GM12878 (cell line): Measurements from ENCODE around the gene RXRG. TPM values are rescaled to one million over a fixed set of nuclear protein-coding genes. Genes with fewer than 3 reads are reported as not detected.

Source experiments
- ATAC-seq: fragments of 200-7000 bp; cut with Tn5 transposase; 3 replicates; pipeline ENCODE4 v1.9.1; 2020; ENCODE audit warnings: mild to moderate bottlenecking, moderate library complexity
- BruUV-seq: library from RNA; stranded (reverse); fragments of 400-500 nt; replicated peaks from 2 replicates; lab custom pipeline; 2021; lab: Mats Ljungman, UMichigan
- CTCF ChIA-PET: fragments of 300-600 bp; sonication (Branson Sonifier 250); formaldehyde crosslinking; extraction: SDS; loops from one replicate; lab custom pipeline; 2021; ENCODE audit warnings: inconsistent platforms; lab: Yijun Ruan, JAX
- POLR2A ChIA-PET: fragments of 350-600 bp; formaldehyde crosslinking; extraction: SDS; loops from one replicate; lab custom pipeline; 2021; ENCODE audit warnings: inconsistent platforms; lab: Charles Lee
- RAD21 ChIA-PET: fragments of 300-600 bp; sonication (Branson Sonifier 250); formaldehyde crosslinking; loops from one replicate; lab custom pipeline; 2023; ENCODE audit warnings: antibody characterized with exemption; ENCODE audit not compliant: unreplicated experiment; lab: Charles Lee
- SMC1A ChIA-PET: fragments of 300-600 bp; sonication (Branson Sonifier 250); formaldehyde crosslinking; loops from one replicate; lab custom pipeline; 2023; ENCODE audit not compliant: unreplicated experiment, uncharacterized antibody; lab: Charles Lee
- DNase-seq: peaks from one replicate; pipeline ENCODE4 v3.0.0-alpha.2; 2011; ENCODE audit warnings: low read depth, low spot score
- FAIRE-seq: peaks from 3 replicates; lab custom pipeline; 2011; peaks lifted over from hg19 to GRCh38; lab: Jason Lieb, UNC
- H2AFZ ChIP-seq: 2 replicates; pipeline ENCODE4 v1.6.0; 2011; ENCODE audit warnings: low read depth, low read length, control low read depth; ENCODE audit not compliant: control insufficient read depth
- H3K27ac ChIP-seq: 2 replicates; pipeline ENCODE4 v1.5.1; 2011; ENCODE audit warnings: control low read depth; ENCODE audit not compliant: control insufficient read depth, insufficient read depth
- H3K27me3 ChIP-seq, 2 experiments: replicated peaks in 1 of 2; 2 replicates each; pipeline versions ENCODE4 v1.6.0 to v1.6.1; 2011; ENCODE audit warnings: low read length in 1 of 2; ENCODE audit not compliant: control insufficient read depth in 2 of 2, insufficient read depth in 2 of 2
- H3K36me3 ChIP-seq, 2 experiments: 2 replicates each; pipeline ENCODE4 v1.5.1; 2011; ENCODE audit warnings: low read length in 1 of 2; ENCODE audit not compliant: control insufficient read depth in 2 of 2, insufficient read depth in 2 of 2
- H3K4me1 ChIP-seq: 2 replicates; pipeline ENCODE4 v1.6.1; 2011; ENCODE audit warnings: mild to moderate bottlenecking, low read length, moderate library complexity, mixed read lengths; ENCODE audit not compliant: control insufficient read depth, insufficient read depth
- H3K4me2 ChIP-seq: 2 replicates; pipeline ENCODE4 v1.6.0; 2011; ENCODE audit warnings: control low read depth; ENCODE audit not compliant: control insufficient read depth, insufficient read depth
- H3K4me3 ChIP-seq: fragments of 200-600 bp; sonication (generic); 2 replicates; pipeline ENCODE4 v1.5.1; 2016
- H3K79me2 ChIP-seq: 2 replicates; pipeline ENCODE4 v1.6.0; 2011; ENCODE audit warnings: low read length; ENCODE audit not compliant: control insufficient read depth, insufficient read depth
- H3K9ac ChIP-seq: 2 replicates; pipeline ENCODE4 v1.8.0; 2011; ENCODE audit warnings: low read length, control low read depth, mixed read lengths; ENCODE audit not compliant: control insufficient read depth, insufficient read depth
- H3K9me3 ChIP-seq: replicated peaks from 3 replicates; pipeline ENCODE4 v1.5.1; 2011; ENCODE audit warnings: mild to moderate bottlenecking, low read length; ENCODE audit not compliant: control insufficient read depth, insufficient read depth
- H4K20me1 ChIP-seq: 2 replicates; pipeline ENCODE4 v1.6.0; 2011; ENCODE audit not compliant: control insufficient read depth, insufficient read depth
- CHD4 ChIP-seq: fragments of 200-600 bp; sonication (generic); IDR thresholded peaks from 2 replicates; pipeline ENCODE4 v1.6.1; 2016; ENCODE audit warnings: mild to moderate bottlenecking
- EZH2 ChIP-seq: IDR thresholded peaks from 2 replicates; pipeline ENCODE4 v1.6.1; 2012; ENCODE audit warnings: low read depth, mild to moderate bottlenecking, control low read depth, inconsistent platforms, low read length, borderline replicate concordance; ENCODE audit not compliant: control insufficient read depth
- NKRF ChIP-seq: fragments of 450-650 bp; conservative IDR thresholded peaks from 2 replicates; pipeline ENCODE4 v1.6.1; 2017; ENCODE audit warnings: mild to moderate bottlenecking, moderate library complexity
- RUNX3 ChIP-seq: IDR thresholded peaks from 2 replicates; pipeline ENCODE4 v1.6.1; 2012; ENCODE audit warnings: low read length, inconsistent platforms
- whole genome bisulfite sequencing: methylation state at CpG from one replicate; pipeline ENCODE4 v1.1.6; 2016; ENCODE audit warnings: low lambda C conversion rate; ENCODE audit not compliant: insufficient replicate concordance, insufficient coverage; ENCODE audit errors: missing lambda C conversion rate; 5-methylcytosine and 5-hydroxymethylcytosine counted together
- in situ Hi-C: fragments of 300-500 bp; cut with MboI; formaldehyde crosslinking; loops from 9 replicates; pipeline ENCODE4 v1.14.3; 2018; ENCODE audit warnings: mixed read lengths
- intact Hi-C: fragments of 100-400 bp; cut with micrococcal nuclease; formaldehyde crosslinking; loops from one replicate; pipeline ENCODE4 v1.14.2; 2022; ENCODE audit not compliant: unreplicated experiment
- polyA plus RNA-seq, 11 experiments: library from polyadenylated mRNA; depleted of rRNA in 4 of 11; unstranded in 6 of 11; stranded (reverse) in 5 of 11; fragments of >200 nt; fragmentation: Nextera tagmentation in 4 of 11; fragmentation: Illumina TruSeq in 1 of 11; extraction: Ambion mirVana in 4 of 11; extraction: Trizol in 1 of 11; gene quantifications; 1 replicate in 1 of 11; 2 replicates in 10 of 11; pipeline versions ENCODE4 v1.2.1 to v1.2.3, GENCODE V29; 2011 to 2016; ENCODE audit warnings: inconsistent platforms in 2 of 11, missing spikeins in 2 of 11, low read depth in 1 of 11
- total RNA-seq, 4 experiments: library from RNA; depleted of rRNA in 3 of 4; stranded (reverse); fragments of >200 nt in 3 of 4; fragmentation: Illumina TruSeq in 1 of 4; extraction: Trizol in 1 of 4; gene quantifications; 2 replicates each; pipeline versions ENCODE4 v1.2.1 to v1.2.3, GENCODE V29; 2013 to 2021

The RXRG gene
- total and polyA plus RNA-seq, 10 of the 15 experiments (the other 5 are each of a cell fraction or from before 2014, with no cell fraction given): 0.10 TPM; not detected in 9

GRCh38 chr1:165354739-165355138 is 90.2 kb downstream of the RXRG start:
- H2AFZ ChIP-seq: no peak overlapping the region
- ATAC-seq (no peak), FAIRE-seq (no peak), DNase-seq (no peak)
- no peak overlapping the region for H3K27ac ChIP-seq
- H3K4me3 ChIP-seq: no peak overlapping the region
- TF ChIP-seq NKRF (no peak), RUNX3 (no peak), EZH2 (0 out of 2 replicates have a peak, but pooled peaks have one; percentile 45), CHD4 (no peak)
- peaks cover 14 to 15% of the 10 kb centered on the region in 2 experiments for H3K27me3 ChIP-seq
- POLR2A ChIA-PET: no interaction called here
- no peaks in the 10 kb centered on the region for H3K4me1 ChIP-seq
- no peaks in the 10 kb centered on the region for H3K9me3 ChIP-seq
- BruUV-seq: no TSS peak
- SMC1A ChIA-PET: no interaction called here
- RAD21 ChIA-PET: no interaction called here
- H4K20me1 ChIP-seq: no peaks in the 10 kb centered on the region
- no peak overlapping the region for H3K9ac ChIP-seq
- WGBS: 4% methylated on average over 21 of the region's 22 CpGs
- CTCF ChIA-PET: interaction anchor here (0.8 kb wide), 1 partner anchor 13 kb away, joined by 5 read pairs; no protein-coding TSS in a partner anchor
- no peaks in the 10 kb centered on the region for H3K36me3 ChIP-seq
- intact Hi-C loops: no loop called here
- no peaks in the 10 kb centered on the region for H3K79me2 ChIP-seq
- in situ Hi-C loops: no loop called here
- no peak overlapping the region for H3K4me2 ChIP-seq
